HG02840 (cell line): ENCODE measurements around the gene CDK15.
"Not testable (repeated sequence)": the region's sequence is repeated elsewhere in the genome, so short reads cannot be mapped to it uniquely, and the experiment has no call there.

Source experiments
- ATAC-seq: cut with Tn5 transposase; IDR thresholded peaks from one replicate; pipeline ENCODE4 v1.9.1; 2021; ENCODE audit warnings: mild to moderate bottlenecking, moderate library complexity, moderate number of reproducible peaks; ENCODE audit not compliant: unreplicated experiment, low FRiP score

CDK15 gene

GRCh38 chr2:201806442-201807170 lies at the start of gene CDK15:
Gene CDK15, plus strand, starts transcription at chr2:201806537. Its CDS starts 128 bp downstream, at chr2:201806665.
- no peak for ATAC-seq

DNA sequence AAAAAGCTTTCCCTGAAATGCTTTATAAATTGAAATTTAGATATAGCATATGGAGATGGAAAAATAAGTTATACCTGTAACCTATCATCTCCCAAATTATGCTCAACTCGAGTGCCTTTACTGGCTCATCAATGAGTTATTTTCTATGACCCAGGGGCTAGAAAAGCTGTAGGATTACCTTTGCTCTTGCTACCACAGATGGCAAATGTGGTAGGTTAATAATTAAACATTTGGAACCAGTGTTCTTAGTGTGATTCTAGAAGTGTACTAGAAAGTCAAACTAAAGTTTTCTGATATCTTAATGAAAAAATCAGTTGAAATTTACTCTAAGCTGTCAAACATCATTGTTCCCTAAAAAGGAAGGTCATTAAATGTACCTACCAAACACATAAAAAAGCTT lies 48.1 kb upstream of the CDK15 start:
- no peak for ATAC-seq

DNA sequence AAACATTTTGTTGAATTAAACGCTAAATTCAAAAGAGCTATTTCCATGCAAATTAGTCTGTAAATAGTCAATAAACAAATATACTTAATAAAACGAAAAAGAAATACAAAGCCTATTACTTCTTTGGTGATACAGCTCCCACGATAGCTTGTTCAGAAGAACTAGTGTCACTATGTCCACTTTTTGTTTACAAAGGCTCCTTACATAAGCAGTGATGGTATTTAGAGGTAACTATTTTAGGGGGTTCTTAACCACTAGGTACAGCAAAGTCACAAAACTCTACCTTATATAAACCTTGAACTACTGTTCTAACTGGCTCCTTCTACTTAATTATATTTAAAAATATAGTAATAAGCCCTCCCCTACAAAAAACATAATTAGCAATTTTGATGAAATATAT lies 47.5 kb upstream of the CDK15 start:
- ATAC-seq: no peak

GRCh38 chr2:201759567-201759966 lies 46.8 kb upstream of the CDK15 start:
- ATAC-seq: no peak

- no peak for ATAC-seq
These were observed 45.2 kb upstream of the CDK15 start for GRCh38 chr2:201761101-201761500.

GRCh38 chr2:201764469-201764868 lies 41.9 kb upstream of the CDK15 start:
- ATAC-seq: not testable (repeated sequence)

- ATAC-seq: no peak
These were observed 40.5 kb upstream of the CDK15 start for GRCh38 chr2:201765799-201766198.

DNA sequence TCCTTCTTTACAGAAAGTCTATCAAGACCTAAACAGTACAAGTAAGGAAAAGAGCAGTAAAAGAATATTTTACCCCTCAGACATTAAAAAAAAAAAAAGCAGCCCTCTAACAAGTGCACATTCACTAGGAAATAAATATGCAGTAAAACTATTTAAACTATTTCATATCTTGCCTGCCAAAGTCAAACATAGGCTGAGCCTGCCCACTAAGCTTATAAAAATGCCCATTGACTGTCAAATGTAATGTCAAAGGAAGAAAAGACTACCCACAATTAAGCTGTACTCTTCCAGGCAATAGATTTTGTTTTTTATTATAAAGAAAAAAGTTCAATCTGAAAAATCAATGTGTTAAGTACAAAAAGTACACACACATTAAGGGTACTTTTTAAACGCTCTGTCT lies 37.4 kb upstream of the CDK15 start:
- no peak for ATAC-seq

DNA sequence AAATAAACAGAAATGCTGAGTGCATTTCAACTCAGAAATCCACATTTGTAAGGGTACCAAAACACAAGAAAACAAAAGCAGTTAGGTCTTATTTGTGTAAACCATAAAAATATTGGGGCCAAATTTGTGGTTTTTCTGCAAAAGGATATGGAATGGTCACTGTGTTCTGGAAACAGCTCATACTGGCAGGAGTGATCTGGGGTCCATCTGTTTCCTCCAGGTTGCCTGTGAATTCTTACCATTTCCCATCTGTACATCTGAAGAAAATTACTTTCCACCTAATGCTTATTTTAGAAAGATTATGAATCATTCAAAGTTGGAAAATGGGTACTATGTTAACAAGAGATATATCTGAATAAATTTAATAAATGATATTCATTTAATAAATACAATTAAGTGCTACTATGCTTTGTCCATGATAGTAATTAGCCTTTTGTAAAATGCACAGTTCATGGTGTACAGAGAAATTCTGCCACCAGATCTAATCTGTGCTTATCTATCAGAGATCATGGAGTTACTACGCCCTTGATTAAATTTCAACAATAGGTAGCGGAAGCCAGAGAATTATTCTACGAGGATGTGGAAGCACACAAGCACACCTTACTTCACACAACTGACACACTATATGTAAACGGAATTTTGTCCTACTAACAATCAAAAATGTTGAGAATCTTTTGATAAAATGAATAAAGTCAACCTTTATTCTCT lies 36.5 kb upstream of the CDK15 start:
- ATAC-seq: no peak

DNA sequence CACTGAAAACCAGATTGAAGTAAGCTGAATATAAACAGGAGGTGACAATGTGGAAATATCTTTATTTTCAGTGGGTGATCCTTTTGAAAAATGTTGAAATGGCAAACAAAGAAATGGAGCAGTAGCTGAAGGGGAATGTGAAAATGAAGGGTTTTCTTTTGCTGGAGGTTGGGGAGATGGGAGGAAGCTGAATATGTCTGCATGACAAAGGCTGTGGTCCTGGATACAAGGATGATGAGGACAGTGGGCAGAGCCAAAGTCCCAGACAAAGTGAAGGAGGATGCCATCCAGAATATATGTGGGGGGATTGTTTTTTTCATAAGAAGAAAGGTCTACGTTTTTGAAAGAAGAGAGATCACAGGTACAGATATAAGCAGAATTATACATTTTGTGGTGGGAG lies 32.3 kb upstream of the CDK15 start:
- ATAC-seq: no peak

- no peak for ATAC-seq
These were observed 31.8 kb upstream of the CDK15 start for GRCh38 chr2:201774546-201774945.

- ATAC-seq: no peak
These were observed 31.0 kb upstream of the CDK15 start for GRCh38 chr2:201775326-201775725.

DNA sequence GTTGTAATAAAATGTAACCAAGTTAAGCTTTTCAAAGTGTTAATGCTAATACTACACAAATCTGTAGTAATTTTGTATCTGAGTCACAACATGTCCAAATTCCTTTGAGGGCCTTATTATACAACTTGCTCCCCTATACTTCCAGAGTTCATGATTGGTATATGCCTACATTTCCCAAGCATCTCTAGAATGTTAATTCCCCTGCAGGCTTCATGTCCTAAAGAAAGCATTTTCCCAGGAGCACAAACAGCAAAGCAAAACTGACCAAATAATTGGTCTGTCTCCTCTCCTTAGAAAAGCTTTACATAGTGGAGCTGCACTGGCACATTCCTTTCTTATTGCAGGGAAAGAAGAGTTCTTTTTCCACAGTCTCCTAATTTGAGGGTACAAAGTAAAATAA lies 29.3 kb upstream of the CDK15 start:
- ATAC-seq: no peak

DNA sequence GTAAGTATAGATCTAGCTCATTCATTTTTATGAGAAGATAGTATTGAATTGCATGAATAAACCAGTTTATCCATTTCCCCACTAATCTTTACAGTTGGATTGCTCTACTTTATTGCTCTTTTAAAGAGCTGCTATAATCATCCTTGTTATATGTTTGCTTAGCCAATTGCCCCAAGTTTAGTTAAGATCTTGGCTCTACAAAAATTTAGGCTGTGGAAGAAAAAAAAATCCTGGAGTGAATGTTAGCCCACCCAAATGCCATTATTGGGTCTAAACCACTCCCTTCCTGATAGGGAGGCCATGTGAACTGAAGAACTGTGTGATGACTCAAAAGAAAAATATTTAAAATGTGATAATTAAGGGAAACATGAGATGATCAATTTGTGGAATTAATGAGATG lies 28.5 kb upstream of the CDK15 start:
- no peak for ATAC-seq

DNA sequence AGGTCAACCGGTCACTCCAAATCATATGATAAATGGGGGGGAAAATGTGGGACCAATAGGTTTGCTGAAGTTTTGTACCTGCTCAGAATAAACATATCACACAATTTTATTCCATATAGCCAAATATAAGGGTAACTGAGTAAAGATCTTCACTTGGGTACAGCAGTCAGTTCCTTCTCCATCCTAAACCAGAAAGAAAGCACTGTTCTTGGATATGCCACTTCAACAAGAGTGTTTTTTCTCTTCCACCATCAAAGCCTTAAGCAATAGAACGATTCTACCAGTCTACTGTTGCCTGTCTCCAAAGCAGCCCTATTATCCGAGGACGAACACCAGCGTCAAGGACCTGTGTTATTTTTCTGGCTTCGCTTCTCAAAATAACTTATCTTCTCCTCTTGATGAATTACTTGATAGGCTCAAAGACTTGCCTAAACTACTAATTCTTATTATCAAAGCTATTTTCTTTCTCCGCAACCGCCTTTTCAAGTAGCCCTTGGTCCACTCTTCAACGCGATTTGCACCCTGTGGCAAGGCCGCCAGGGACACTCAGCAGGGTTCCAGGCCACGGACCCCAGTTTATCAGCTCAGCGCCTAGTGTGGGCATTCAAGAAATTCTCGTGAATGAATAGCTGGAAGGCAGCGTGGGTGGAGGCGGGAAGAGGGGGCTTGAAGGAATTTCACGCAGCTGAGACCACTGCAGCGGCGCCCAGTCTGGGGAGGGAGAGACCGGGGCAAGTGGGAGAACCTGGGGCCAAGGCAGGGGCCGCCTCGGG lies 26.2 kb upstream of the CDK15 start:
- peak; percentile 2 for ATAC-seq

- ATAC-seq: peak; percentile 97
These were observed 25.5 kb upstream of the CDK15 start, which contains the start of gene ALS2 for GRCh38 chr2:201780674-201781493. Gene ALS2, minus strand, starts transcription at chr2:201780933. Its CDS starts 12,048 bp downstream, at chr2:201768885.

DNA sequence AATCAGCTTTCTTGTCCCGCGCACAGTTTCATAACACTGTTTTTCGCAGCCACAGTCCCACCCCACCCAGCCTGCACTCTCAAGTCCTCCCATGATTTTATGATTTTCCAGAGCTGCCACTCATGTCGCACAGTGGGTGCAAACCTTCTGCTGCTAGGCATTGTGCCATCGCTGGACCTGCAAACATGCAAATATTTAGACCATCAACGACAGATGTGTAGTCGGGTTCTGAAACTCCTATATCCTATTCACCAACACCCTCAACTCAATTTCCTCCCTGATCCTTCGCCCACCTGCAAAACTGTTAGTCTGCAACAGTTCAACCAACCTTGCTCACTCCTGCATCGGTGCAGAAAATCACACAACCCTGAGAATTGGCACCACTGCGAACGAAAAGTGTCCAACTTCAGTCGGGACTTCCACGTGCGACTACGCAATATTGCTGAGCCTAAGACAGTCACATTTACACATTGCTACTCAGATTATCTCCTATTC lies 24.7 kb upstream of the CDK15 start:
- no peak for ATAC-seq

DNA sequence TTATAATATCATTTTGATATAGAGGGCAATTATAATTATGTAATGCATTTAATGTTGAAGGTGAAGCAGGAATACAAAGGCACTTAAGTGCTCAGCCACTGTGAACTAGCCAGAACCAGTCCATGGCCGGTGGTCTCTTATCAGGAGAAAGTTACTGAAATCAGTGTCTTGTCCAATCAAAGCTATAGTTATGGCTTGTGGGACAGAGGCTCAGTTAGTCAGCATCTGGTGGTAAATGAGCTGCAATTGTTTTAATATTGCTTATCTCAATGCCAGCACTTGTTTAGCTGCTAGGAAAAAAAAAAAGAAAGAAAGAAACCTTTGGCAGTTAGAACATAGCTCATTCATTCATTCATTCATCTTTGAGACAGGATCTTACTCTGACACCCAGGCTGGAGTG lies 21.8 kb upstream of the CDK15 start:
- ATAC-seq: no peak

DNA sequence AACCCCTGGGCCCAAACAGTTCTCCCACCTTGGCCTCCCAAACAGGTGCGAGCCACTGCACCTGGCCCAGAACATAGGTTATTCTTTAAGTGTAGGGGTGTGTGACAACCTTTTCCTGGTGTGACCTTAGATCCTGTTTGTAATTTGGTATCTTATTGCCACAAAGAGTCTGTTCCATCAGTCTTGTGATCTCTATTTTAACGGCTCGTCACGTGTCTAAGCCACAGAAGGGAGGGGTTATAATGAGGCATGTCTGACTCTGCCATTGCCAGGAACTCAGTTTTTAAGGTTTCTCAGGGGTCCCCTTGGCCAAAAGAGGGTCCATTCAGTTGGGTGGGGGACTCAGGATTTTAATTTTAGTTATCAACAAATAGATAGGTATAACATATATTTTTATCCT lies 21.2 kb upstream of the CDK15 start:
- ATAC-seq: no peak

- no peak for ATAC-seq
These were observed 19.9 kb upstream of the CDK15 start for GRCh38 chr2:201786471-201786870.
